MM.1S (cell line): Measurements from ENCODE around the gene PPP1R12B.

ENCODE experiments used
- DNase-seq: peaks from one replicate; pipeline ENCODE4 v3.0.0-alpha.2; 2015
- H2AFZ ChIP-seq: fragments of 300-600 bp; sonication (generic); 2 replicates; pipeline ENCODE4 v1.6.0; 2016; ENCODE audit warnings: antibody characterized with exemption, low read length
- H3F3A ChIP-seq: fragments of 300-600 bp; sonication (generic); 2 replicates; pipeline ENCODE4 v1.6.1; 2016; ENCODE audit warnings: mild to moderate bottlenecking, antibody characterized with exemption, low read length, moderate library complexity, mixed read lengths; ENCODE audit not compliant: insufficient read depth
- H3K27ac ChIP-seq: fragments of 300-600 bp; sonication (generic); 2 replicates; pipeline ENCODE4 v1.5.1; 2016; ENCODE audit warnings: mild to moderate bottlenecking, low read length
- H3K27me3 ChIP-seq: fragments of 300-600 bp; sonication (generic); replicated peaks from 2 replicates; pipeline ENCODE4 v1.6.0; 2016; ENCODE audit warnings: low read length; ENCODE audit not compliant: insufficient read depth
- H3K36me3 ChIP-seq: fragments of 300-600 bp; sonication (generic); replicated peaks from 2 replicates; pipeline ENCODE4 v1.6.1; 2016; ENCODE audit warnings: mild to moderate bottlenecking, low read length, mixed read lengths; ENCODE audit not compliant: insufficient read depth
- H3K4me1 ChIP-seq: fragments of 300-600 bp; sonication (generic); 2 replicates; pipeline ENCODE4 v1.6.1; 2016; ENCODE audit warnings: low read length, mixed read lengths
- H3K4me2 ChIP-seq: fragments of 300-600 bp; sonication (generic); 2 replicates; pipeline ENCODE4 v1.6.0; 2016; ENCODE audit warnings: low read depth, low read length
- H3K4me3 ChIP-seq: fragments of 300-600 bp; sonication (generic); 2 replicates; pipeline ENCODE4 v1.5.1; 2016; ENCODE audit warnings: low read length, mixed read lengths
- H3K79me2 ChIP-seq: fragments of 300-600 bp; sonication (generic); 2 replicates; pipeline ENCODE4 v1.6.1; 2016; ENCODE audit warnings: mixed run types, low read length, mixed read lengths
- H3K9ac ChIP-seq: fragments of 300-600 bp; sonication (generic); 2 replicates; pipeline ENCODE4 v1.6.1; 2016; ENCODE audit warnings: low read length, mixed read lengths
- H3K9me2 ChIP-seq: fragments of 300-600 bp; sonication (generic); replicated peaks from 2 replicates; pipeline ENCODE4 v1.6.1; 2016; ENCODE audit warnings: mild to moderate bottlenecking, low read length, mixed read lengths; ENCODE audit not compliant: insufficient read depth
- H3K9me3 ChIP-seq: fragments of 300-600 bp; sonication (generic); replicated peaks from 2 replicates; pipeline ENCODE4 v1.6.1; 2016; ENCODE audit warnings: mild to moderate bottlenecking, low read length, mixed read lengths; ENCODE audit not compliant: insufficient read depth
- H4K20me1 ChIP-seq: fragments of 300-600 bp; sonication (generic); 2 replicates; pipeline ENCODE4 v1.6.1; 2016; ENCODE audit warnings: mild to moderate bottlenecking, low read length, moderate library complexity, mixed read lengths; ENCODE audit not compliant: insufficient read depth
- CTCF ChIP-seq: fragments of 300-600 bp; sonication (generic); IDR thresholded peaks from 2 replicates; pipeline ENCODE4 v1.5.1; 2016; ENCODE audit warnings: antibody characterized with exemption, low read length, mixed read lengths
- EZH2 ChIP-seq: fragments of 300-600 bp; sonication (generic); optimal IDR thresholded peaks from 2 replicates; pipeline ENCODE3; 2017; ENCODE audit warnings: low read depth, mild to moderate bottlenecking, antibody characterized with exemption, low read length, mixed read lengths
- EZH2phosphoT487 ChIP-seq: fragments of 300-600 bp; sonication (generic); IDR thresholded peaks from 2 replicates; pipeline ENCODE4 v1.6.1; 2018; ENCODE audit warnings: antibody characterized with exemption, low read length

The PPP1R12B gene

GRCh38 chr1:202591515-202591914, 243.0 kb downstream of the PPP1R12B start:
- Histone ChIP-seq H3K9ac (no peak overlapping the region), H3K9me2 (no peaks in the 10 kb centered on the region), H4K20me1 (no peaks in the 10 kb centered on the region), H3F3A (no peaks in the 10 kb centered on the region), H3K27ac (no peak overlapping the region), H2AFZ (no peak overlapping the region), H3K4me2 (no peak overlapping the region), H3K9me3 (no peaks in the 10 kb centered on the region), H3K36me3 (no peaks in the 10 kb centered on the region), H3K4me3 (no peak overlapping the region), H3K27me3 (no peaks in the 10 kb centered on the region), H3K79me2 (no peaks in the 10 kb centered on the region), H3K4me1 (no peaks in the 10 kb centered on the region)
- DNase-seq: no peak
- TF ChIP-seq EZH2phosphoT487 (no peak), CTCF (no peak), EZH2 (no peak)

GRCh38 chr1:202592146-202592545, 243.6 kb downstream of the PPP1R12B start:
- H4K20me1 ChIP-seq: no peaks in the 10 kb centered on the region
- no peak for DNase-seq
- no peak overlapping the region for H3K9ac ChIP-seq
- H3K79me2 ChIP-seq: no peaks in the 10 kb centered on the region
- H3K36me3 ChIP-seq: no peaks in the 10 kb centered on the region
- H3K4me2 ChIP-seq: no peak overlapping the region
- TF ChIP-seq CTCF (no peak), EZH2phosphoT487 (no peak), EZH2 (no peak)
- H3K9me3 ChIP-seq: no peaks in the 10 kb centered on the region
- H2AFZ ChIP-seq: no peak overlapping the region
- no peaks in the 10 kb centered on the region for H3F3A ChIP-seq
- H3K4me3 ChIP-seq: no peak overlapping the region
- no peaks in the 10 kb centered on the region for H3K27me3 ChIP-seq
- H3K27ac ChIP-seq: no peak overlapping the region
- no peaks in the 10 kb centered on the region for H3K4me1 ChIP-seq
- H3K9me2 ChIP-seq: no peaks in the 10 kb centered on the region

- Histone ChIP-seq H3K36me3 (no peaks in the 10 kb centered on the region), H3F3A (no peaks in the 10 kb centered on the region), H3K79me2 (no peaks in the 10 kb centered on the region), H3K4me1 (no peaks in the 10 kb centered on the region), H3K4me3 (no peak overlapping the region), H3K9ac (no peak overlapping the region), H3K27ac (no peak overlapping the region), H3K27me3 (no peaks in the 10 kb centered on the region), H3K9me2 (no peaks in the 10 kb centered on the region), H2AFZ (no peak overlapping the region), H3K4me2 (no peak overlapping the region), H3K9me3 (no peaks in the 10 kb centered on the region), H4K20me1 (no peaks in the 10 kb centered on the region)
- TF ChIP-seq EZH2 (no peak), CTCF (no peak), EZH2phosphoT487 (no peak)
- no peak for DNase-seq
These were observed 245.3 kb downstream of the PPP1R12B start for GRCh38 chr1:202593845-202594244.
